ENCODE measurements around the gene NUB1.

DNA sequence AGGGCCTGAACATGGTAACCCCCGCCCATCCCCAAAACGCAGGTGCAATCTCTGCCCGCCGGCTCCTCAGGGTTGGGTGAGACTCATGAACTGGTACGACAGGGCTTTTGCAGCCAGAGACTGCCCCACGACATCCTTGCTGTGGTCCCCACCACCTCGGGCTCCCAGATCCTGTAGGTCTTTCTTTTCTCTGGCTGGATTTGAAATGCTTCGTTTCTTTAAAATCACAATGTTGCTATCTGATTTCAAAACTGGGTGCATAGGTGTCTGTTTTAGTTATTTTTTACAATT lies 46.3 kb downstream of the NUB1 start:
- TF ChIP-seq POLR2A (IDR thresholded peaks at IDR 0.05) (no peak), EP300 (IDR thresholded peaks at IDR 0.05) (no peak)
- TF ChIP-seq, protein P1, sequence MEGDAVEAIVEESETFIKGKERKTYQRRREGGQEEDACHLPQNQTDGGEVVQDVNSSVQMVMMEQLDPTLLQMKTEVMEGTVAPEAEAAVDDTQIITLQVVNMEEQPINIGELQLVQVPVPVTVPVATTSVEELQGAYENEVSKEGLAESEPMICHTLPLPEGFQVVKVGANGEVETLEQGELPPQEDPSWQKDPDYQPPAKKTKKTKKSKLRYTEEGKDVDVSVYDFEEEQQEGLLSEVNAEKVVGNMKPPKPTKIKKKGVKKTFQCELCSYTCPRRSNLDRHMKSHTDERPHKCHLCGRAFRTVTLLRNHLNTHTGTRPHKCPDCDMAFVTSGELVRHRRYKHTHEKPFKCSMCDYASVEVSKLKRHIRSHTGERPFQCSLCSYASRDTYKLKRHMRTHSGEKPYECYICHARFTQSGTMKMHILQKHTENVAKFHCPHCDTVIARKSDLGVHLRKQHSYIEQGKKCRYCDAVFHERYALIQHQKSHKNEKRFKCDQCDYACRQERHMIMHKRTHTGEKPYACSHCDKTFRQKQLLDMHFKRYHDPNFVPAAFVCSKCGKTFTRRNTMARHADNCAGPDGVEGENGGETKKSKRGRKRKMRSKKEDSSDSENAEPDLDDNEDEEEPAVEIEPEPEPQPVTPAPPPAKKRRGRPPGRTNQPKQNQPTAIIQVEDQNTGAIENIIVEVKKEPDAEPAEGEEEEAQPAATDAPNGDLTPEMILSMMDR (IDR thresholded peaks at IDR 0.05) = no peak
